Measurements from ENCODE around the gene ZNF521. TPM values are rescaled to one million over a fixed set of nuclear protein-coding genes. Genes with fewer than 3 reads are reported as not detected.

Gene ZNF521
- total and polyA plus RNA-seq, 4 donors: 0.50 to 3.7 (median 1.5) TPM

DNA sequence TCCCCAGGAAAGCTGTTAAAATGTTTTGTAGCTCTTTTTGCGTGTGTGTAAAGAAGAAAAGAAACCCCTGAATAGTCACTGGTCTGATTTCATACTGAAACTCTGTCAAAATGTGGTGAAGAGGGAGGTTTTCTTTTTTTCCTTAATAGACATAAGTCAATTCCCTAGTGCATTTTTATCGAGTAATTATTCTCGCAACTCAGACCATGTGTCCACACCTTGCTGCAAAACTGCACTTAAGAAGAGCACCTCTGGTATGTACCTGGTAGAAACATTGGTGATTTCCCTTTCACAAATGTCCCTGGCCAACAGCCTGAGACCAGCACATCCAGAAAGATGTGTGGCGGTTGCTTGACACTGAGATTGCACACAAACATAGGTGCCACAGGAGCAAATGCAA lies 159.9 kb downstream of the ZNF521 start:
- no peak for DNase-seq (ENCODE audit: low spot score)
- no peak for TF ChIP-seq MAX (IDR thresholded peaks at IDR 0.05)
- TF ChIP-seq HNF4G (IDR thresholded peaks at IDR 0.05): no peak
- TF ChIP-seq RAD21 (IDR thresholded peaks at IDR 0.05): no peak
- TF ChIP-seq, protein P1, sequence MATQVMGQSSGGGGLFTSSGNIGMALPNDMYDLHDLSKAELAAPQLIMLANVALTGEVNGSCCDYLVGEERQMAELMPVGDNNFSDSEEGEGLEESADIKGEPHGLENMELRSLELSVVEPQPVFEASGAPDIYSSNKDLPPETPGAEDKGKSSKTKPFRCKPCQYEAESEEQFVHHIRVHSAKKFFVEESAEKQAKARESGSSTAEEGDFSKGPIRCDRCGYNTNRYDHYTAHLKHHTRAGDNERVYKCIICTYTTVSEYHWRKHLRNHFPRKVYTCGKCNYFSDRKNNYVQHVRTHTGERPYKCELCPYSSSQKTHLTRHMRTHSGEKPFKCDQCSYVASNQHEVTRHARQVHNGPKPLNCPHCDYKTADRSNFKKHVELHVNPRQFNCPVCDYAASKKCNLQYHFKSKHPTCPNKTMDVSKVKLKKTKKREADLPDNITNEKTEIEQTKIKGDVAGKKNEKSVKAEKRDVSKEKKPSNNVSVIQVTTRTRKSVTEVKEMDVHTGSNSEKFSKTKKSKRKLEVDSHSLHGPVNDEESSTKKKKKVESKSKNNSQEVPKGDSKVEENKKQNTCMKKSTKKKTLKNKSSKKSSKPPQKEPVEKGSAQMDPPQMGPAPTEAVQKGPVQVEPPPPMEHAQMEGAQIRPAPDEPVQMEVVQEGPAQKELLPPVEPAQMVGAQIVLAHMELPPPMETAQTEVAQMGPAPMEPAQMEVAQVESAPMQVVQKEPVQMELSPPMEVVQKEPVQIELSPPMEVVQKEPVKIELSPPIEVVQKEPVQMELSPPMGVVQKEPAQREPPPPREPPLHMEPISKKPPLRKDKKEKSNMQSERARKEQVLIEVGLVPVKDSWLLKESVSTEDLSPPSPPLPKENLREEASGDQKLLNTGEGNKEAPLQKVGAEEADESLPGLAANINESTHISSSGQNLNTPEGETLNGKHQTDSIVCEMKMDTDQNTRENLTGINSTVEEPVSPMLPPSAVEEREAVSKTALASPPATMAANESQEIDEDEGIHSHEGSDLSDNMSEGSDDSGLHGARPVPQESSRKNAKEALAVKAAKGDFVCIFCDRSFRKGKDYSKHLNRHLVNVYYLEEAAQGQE (IDR thresholded peaks at IDR 0.05): no peak
- TF ChIP-seq, protein P2, sequence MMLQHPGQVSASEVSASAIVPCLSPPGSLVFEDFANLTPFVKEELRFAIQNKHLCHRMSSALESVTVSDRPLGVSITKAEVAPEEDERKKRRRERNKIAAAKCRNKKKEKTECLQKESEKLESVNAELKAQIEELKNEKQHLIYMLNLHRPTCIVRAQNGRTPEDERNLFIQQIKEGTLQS (IDR thresholded peaks at IDR 0.05): no peak
- no peak for TF ChIP-seq TAF1 (conservative IDR thresholded peaks at IDR 0.05)
- TF ChIP-seq NR2F2 (IDR thresholded peaks at IDR 0.05): no peak
- no peak for TF ChIP-seq CTCF (IDR thresholded peaks at IDR 0.05; ENCODE audit: low read depth, low read length, missing input control)
- no peak for TF ChIP-seq ZBTB33 (IDR thresholded peaks at IDR 0.05)
- no peak for TF ChIP-seq JUND (IDR thresholded peaks at IDR 0.05)
- TF ChIP-seq FOXA2 (IDR thresholded peaks at IDR 0.05): no peak
- TF ChIP-seq HNF4A (conservative IDR thresholded peaks at IDR 0.05): no peak
- TF ChIP-seq YY1 (IDR thresholded peaks at IDR 0.05): no peak
- Histone ChIP-seq H3K27me3 (ENCODE audit: control insufficient read depth in 4 of 4, insufficient read depth in 4 of 4, low read length in 3 of 4) (no peaks in the 10 kb centered on the region), H3K36me3 (ENCODE audit: control insufficient read depth in 4 of 4, insufficient read depth in 3 of 4, low read depth in 1 of 4, low read length in 3 of 4) (no peaks in the 10 kb centered on the region), H3K4me3 (ENCODE audit: low read depth in 1 of 3, low read length in 3 of 3) (no peak overlapping the region), H3K9ac (ENCODE audit: low read depth in 1 of 2, low read length in 2 of 2) (no peak overlapping the region), H3K9me3 (ENCODE audit: control insufficient read depth in 4 of 4, low read length in 3 of 4) (no peaks in the 10 kb centered on the region), H3K4me1 (ENCODE audit: control insufficient read depth in 4 of 4, insufficient read depth in 4 of 4, low read length in 3 of 4) (no peaks in the 10 kb centered on the region), H3K27ac (ENCODE audit: low read depth in 1 of 2, low read length in 2 of 2) (no peak overlapping the region)
- 64% methylated on average over 4 of the region's 4 CpGs for whole genome bisulfite sequencing

GRCh38 chr18:25190472-25190871 lies 161.5 kb downstream of the ZNF521 start:
- Histone ChIP-seq H3K4me3 (ENCODE audit: low read depth in 1 of 3, low read length in 3 of 3) (no peak overlapping the region), H3K4me1 (ENCODE audit: control insufficient read depth in 4 of 4, insufficient read depth in 4 of 4, low read length in 3 of 4) (no peaks in the 10 kb centered on the region), H3K27ac (ENCODE audit: low read depth in 1 of 2, low read length in 2 of 2) (no peak overlapping the region), H3K9me3 (ENCODE audit: control insufficient read depth in 4 of 4, low read length in 3 of 4) (no peaks in the 10 kb centered on the region), H3K36me3 (ENCODE audit: control insufficient read depth in 4 of 4, insufficient read depth in 3 of 4, low read depth in 1 of 4, low read length in 3 of 4) (no peaks in the 10 kb centered on the region), H3K9ac (ENCODE audit: low read depth in 1 of 2, low read length in 2 of 2) (no peak overlapping the region), H3K27me3 (ENCODE audit: control insufficient read depth in 4 of 4, insufficient read depth in 4 of 4, low read length in 3 of 4) (no peaks in the 10 kb centered on the region)
- WGBS: 71% methylated on average over 3 of the region's 3 CpGs
- DNase-seq (ENCODE audit: low spot score): no peak
- TF ChIP-seq HNF4G (IDR thresholded peaks at IDR 0.05) (no peak), MAX (IDR thresholded peaks at IDR 0.05) (no peak), GABPA (IDR thresholded peaks at IDR 0.05 in 1 of 2, conservative IDR thresholded peaks at IDR 0.05 in 1 of 2) (no peak), RXRA (IDR thresholded peaks at IDR 0.05) (no peak), ZBTB33 (IDR thresholded peaks at IDR 0.05) (no peak), NR2F2 (IDR thresholded peaks at IDR 0.05) (no peak), HNF4A (conservative IDR thresholded peaks at IDR 0.05) (no peak), YY1 (IDR thresholded peaks at IDR 0.05) (no peak), RAD21 (IDR thresholded peaks at IDR 0.05) (no peak), EGR1 (IDR thresholded peaks at IDR 0.05; ENCODE audit: low read depth in 2 of 2) (no peak), FOXA2 (IDR thresholded peaks at IDR 0.05) (no peak)
- TF ChIP-seq, protein P1 (IDR thresholded peaks at IDR 0.05): no peak
- TF ChIP-seq, protein P2 (IDR thresholded peaks at IDR 0.05): no peak
